GM23248 (cell line): Measurements from ENCODE around the gene NCEH1. TPM values are rescaled to one million over a fixed set of nuclear protein-coding genes. Genes with fewer than 3 reads are reported as not detected.

Experiments
- DNase-seq: peaks from one replicate; pipeline ENCODE4 v3.0.0-alpha.2; 2015
- H2AFZ ChIP-seq: fragments of 200-600 bp; sonication (generic); 2 replicates; pipeline ENCODE4 v1.6.1; 2016; ENCODE audit warnings: antibody characterized with exemption
- H3F3A ChIP-seq: fragments of 200-600 bp; sonication (generic); 2 replicates; pipeline ENCODE4 v1.6.1; 2016; ENCODE audit warnings: mild to moderate bottlenecking, antibody characterized with exemption, mixed run types; ENCODE audit not compliant: insufficient read depth
- H3K27ac ChIP-seq: fragments of 200-600 bp; sonication (generic); 2 replicates; pipeline ENCODE4 v1.5.1; 2016; ENCODE audit warnings: mild to moderate bottlenecking
- H3K27me3 ChIP-seq: fragments of 200-600 bp; sonication (generic); replicated peaks from 2 replicates; pipeline ENCODE4 v1.6.1; 2016; ENCODE audit warnings: mild to moderate bottlenecking; ENCODE audit not compliant: insufficient read depth
- H3K36me3 ChIP-seq: fragments of 200-600 bp; sonication (generic); 2 replicates; pipeline ENCODE4 v1.6.1; 2016; ENCODE audit warnings: low read depth, mild to moderate bottlenecking
- H3K4me1 ChIP-seq: fragments of 200-600 bp; sonication (generic); 2 replicates; pipeline ENCODE4 v1.6.1; 2016; ENCODE audit warnings: mild to moderate bottlenecking; ENCODE audit not compliant: insufficient read depth
- H3K4me2 ChIP-seq: fragments of 200-600 bp; sonication (generic); one replicate; pipeline ENCODE4 v1.6.1; 2016; ENCODE audit warnings: mild to moderate bottlenecking; ENCODE audit not compliant: unreplicated experiment
- H3K4me3 ChIP-seq: fragments of 200-600 bp; sonication (generic); 2 replicates; pipeline ENCODE4 v1.5.1; 2016; ENCODE audit warnings: mild to moderate bottlenecking
- H3K79me2 ChIP-seq: fragments of 200-600 bp; sonication (generic); 2 replicates; pipeline ENCODE4 v1.6.1; 2016; ENCODE audit warnings: mild to moderate bottlenecking; ENCODE audit not compliant: insufficient read depth
- H3K9ac ChIP-seq: fragments of 200-600 bp; sonication (generic); 2 replicates; pipeline ENCODE4 v1.6.1; 2016; ENCODE audit warnings: mild to moderate bottlenecking
- H3K9me2 ChIP-seq: fragments of 200-600 bp; sonication (generic); 2 replicates; pipeline ENCODE4 v1.6.1; 2016; ENCODE audit warnings: mixed run types, mild to moderate bottlenecking, moderate library complexity; ENCODE audit not compliant: insufficient read depth
- H3K9me3 ChIP-seq: fragments of 200-600 bp; sonication (generic); one replicate; pipeline ENCODE4 v1.6.1; 2017; ENCODE audit warnings: low read depth
- H4K20me1 ChIP-seq: fragments of 200-600 bp; sonication (generic); 2 replicates; pipeline ENCODE4 v1.6.0; 2016; ENCODE audit not compliant: insufficient read depth
- EZH2 ChIP-seq: fragments of 200-600 bp; sonication (generic); IDR thresholded peaks from 2 replicates; pipeline ENCODE4 v1.6.1; 2018; ENCODE audit warnings: antibody characterized with exemption, mild to moderate bottlenecking; ENCODE audit not compliant: insufficient read depth, poor library complexity, severe bottlenecking
- EZH2phosphoT487 ChIP-seq: fragments of 200-600 bp; sonication (generic); IDR thresholded peaks from 2 replicates; pipeline ENCODE4 v1.6.1; 2018; ENCODE audit warnings: antibody characterized with exemption, moderate library complexity, mild to moderate bottlenecking, low read depth; ENCODE audit not compliant: insufficient read depth
- WGBS, 2 experiments: methylation state at CpG; one replicate each; pipeline ENCODE4 v1.1.6; 2015 to 2017; ENCODE audit warnings: low lambda C conversion rate in 2 of 2, low coverage in 1 of 2; ENCODE audit errors: missing lambda C conversion rate in 2 of 2; 5-methylcytosine and 5-hydroxymethylcytosine counted together
- in situ Hi-C: fragments of 300-500 bp; cut with MboI; formaldehyde crosslinking; loops from 2 replicates; pipeline ENCODE4 v1.15.0; 2020
- polyA plus RNA-seq: library from polyadenylated mRNA; unstranded; fragments of >200 nt; fragmentation: Nextera tagmentation; extraction: Ambion mirVana; gene quantifications from 2 replicates; pipeline ENCODE4 v1.2.1, GENCODE V29; 2016
- total RNA-seq: library from RNA; depleted of rRNA; stranded (reverse); fragments of >200 nt; shearing (Covaris generic); gene quantifications from 2 replicates; pipeline ENCODE4 v1.2.3, GENCODE V29; 2014

Gene NCEH1
- total and polyA plus RNA-seq, 2 experiments from 2014 or later, result 16.5 to 19.5 TPM

DNA sequence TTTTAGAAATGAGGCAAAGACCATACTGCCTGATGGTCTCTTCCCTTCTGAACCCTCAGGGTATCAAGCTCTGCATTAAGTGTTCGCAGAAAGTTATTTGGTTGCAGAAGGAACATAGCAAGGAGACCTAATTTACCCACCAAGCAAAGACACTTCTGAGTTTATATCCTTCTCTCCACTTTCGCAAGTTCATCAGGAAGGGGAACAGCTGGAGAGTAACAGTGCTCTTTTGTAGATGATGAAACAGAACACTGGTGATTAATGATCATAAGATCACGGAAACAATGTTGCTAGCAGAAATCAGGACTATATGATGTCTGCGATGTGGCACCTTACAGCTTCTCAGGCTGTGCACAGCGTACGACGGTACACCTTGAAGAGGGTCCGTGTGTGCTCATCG, 62.1 kb downstream of the NCEH1 start:
- Histone ChIP-seq H2AFZ (no peak overlapping the region), H3K27me3 (no peaks in the 10 kb centered on the region), H3K4me1 (peaks cover 16% of the 10 kb centered on the region), H3K36me3 (0 out of 2 replicates have a peak, but pooled peaks cover 3% of the 10 kb centered on the region), H3K4me3 (no peak overlapping the region), H3K79me2 (peaks cover 27% of the 10 kb centered on the region), H3K9me3 (no peaks in the 10 kb centered on the region), H3K9me2 (no peaks in the 10 kb centered on the region), H3F3A (no peaks in the 10 kb centered on the region), H3K9ac (no peak overlapping the region), H3K27ac (no peak overlapping the region), H4K20me1 (no peaks in the 10 kb centered on the region), H3K4me2 (no peak overlapping the region)
- in situ Hi-C loops, result no loop called here
- DNase-seq, result peak; percentile 60
- TF ChIP-seq EZH2, result no peak
- no peak for TF ChIP-seq EZH2phosphoT487
- WGBS, 2 experiments, result 73 to 76% methylated on average over 9 of the region's 9 CpGs

DNA sequence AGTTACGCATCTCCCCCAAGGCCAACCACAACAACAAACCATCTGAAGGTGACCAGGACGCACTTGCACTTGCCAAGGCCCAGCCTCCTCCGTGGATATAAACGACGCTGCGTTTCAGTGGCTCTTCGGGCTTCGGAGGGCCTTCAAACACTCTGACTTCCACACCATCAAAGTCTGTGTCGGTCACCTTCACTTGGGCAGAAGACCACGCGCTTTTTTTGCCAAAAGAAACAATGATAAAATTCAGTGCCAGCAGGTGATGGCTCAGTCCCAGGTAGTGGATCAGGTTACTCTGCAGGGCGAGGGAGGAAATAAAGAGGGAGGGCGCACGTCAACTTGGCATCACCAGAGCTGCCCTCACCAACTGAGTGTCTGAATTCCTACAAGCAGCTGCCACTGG, 63.0 kb downstream of the NCEH1 start:
- TF ChIP-seq EZH2phosphoT487 (no peak), EZH2 (no peak)
- no peaks in the 10 kb centered on the region for H4K20me1 ChIP-seq
- in situ Hi-C loops, result no loop called here
- H3K27ac ChIP-seq, result no peak overlapping the region
- peaks cover 27% of the 10 kb centered on the region for H3K79me2 ChIP-seq
- no peaks in the 10 kb centered on the region for H3K27me3 ChIP-seq
- H3K9me2 ChIP-seq, result no peaks in the 10 kb centered on the region
- 89 to 90% methylated on average over 14 of the region's 14 CpGs for WGBS, 2 experiments
- H3K9ac ChIP-seq, result no peak overlapping the region
- peaks cover 16% of the 10 kb centered on the region for H3K4me1 ChIP-seq
- peaks cover 4% of the 10 kb centered on the region; the same call in 1 of the 2 replicates for H3K36me3 ChIP-seq
- DNase-seq, result no peak
- no peaks in the 10 kb centered on the region for H3F3A ChIP-seq
- H3K4me2 ChIP-seq, result no peak overlapping the region
- no peak overlapping the region for H3K4me3 ChIP-seq
- no peaks in the 10 kb centered on the region for H3K9me3 ChIP-seq
- no peak overlapping the region for H2AFZ ChIP-seq

DNA sequence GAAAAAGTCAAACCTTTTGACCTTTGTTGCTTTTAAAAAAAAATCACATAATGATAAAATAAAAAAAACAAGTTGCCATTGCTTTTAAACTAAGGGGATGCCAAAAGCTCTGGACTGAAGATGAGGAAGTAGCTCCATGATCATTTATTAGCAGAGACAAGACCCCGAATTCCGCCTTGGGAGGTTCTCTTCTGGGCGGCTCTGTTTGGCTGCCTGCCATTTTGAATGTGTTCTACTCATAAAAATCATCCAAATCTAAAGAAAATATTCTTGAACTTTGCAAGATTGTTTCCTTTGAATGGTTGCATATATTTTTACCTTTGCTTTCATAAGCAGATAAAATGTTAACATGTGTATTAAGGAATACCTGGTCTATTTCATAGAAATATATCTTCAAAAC, 63.8 kb downstream of the NCEH1 start:
- in situ Hi-C loops, result no loop called here
- Histone ChIP-seq H3F3A (no peaks in the 10 kb centered on the region), H2AFZ (no peak overlapping the region), H3K9me2 (no peaks in the 10 kb centered on the region), H3K4me2 (no peak overlapping the region), H3K27me3 (no peaks in the 10 kb centered on the region), H3K9ac (no peak overlapping the region), H3K9me3 (no peaks in the 10 kb centered on the region), H3K4me1 (peaks cover 16% of the 10 kb centered on the region), H3K36me3 (peaks cover 8% of the 10 kb centered on the region; the same call in 1 of the 2 replicates), H3K4me3 (no peak overlapping the region), H3K27ac (no peak overlapping the region), H3K79me2 (peaks cover 21% of the 10 kb centered on the region), H4K20me1 (no peaks in the 10 kb centered on the region)
- no peak for DNase-seq
- 68 to 71% methylated on average over 3 of the region's 3 CpGs for WGBS, 2 experiments
- TF ChIP-seq EZH2phosphoT487 (no peak), EZH2 (no peak)

DNA sequence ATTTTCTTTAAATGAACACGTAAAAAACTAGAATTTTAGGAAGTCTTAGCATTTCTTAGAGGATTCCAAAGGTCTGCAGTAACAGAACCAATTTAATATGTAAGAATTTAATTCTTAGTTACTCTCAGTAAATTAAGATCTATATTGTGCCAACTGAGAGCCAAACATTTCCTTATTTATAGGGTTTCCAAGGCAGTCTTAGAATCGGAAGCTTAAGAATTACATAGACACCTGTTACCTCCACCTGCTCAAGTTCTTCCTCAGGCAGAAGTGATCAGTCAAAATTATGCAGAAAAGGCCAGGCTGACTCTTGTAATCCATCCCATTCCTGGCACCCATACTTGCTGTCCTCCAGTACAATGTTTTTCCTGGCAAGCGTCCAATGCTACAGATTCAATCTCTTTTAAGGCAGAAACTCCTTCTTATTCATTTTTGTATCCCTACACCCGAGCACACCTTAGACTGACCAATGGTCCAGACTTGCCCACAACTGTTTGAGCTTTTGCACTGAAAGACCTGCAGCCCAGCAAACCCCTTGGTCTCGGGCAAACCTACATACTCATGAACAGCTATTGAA, 64.3 kb downstream of the NCEH1 start:
- Histone ChIP-seq H3F3A (no peaks in the 10 kb centered on the region), H3K27me3 (no peaks in the 10 kb centered on the region), H3K9me3 (no peaks in the 10 kb centered on the region), H3K9me2 (no peaks in the 10 kb centered on the region), H3K4me2 (no peak overlapping the region), H4K20me1 (no peaks in the 10 kb centered on the region), H3K36me3 (peaks cover 8% of the 10 kb centered on the region; the same call in 1 of the 2 replicates), H3K27ac (no peak overlapping the region), H3K4me3 (no peak overlapping the region), H3K9ac (no peak overlapping the region), H2AFZ (no peak overlapping the region), H3K79me2 (peaks cover 19% of the 10 kb centered on the region), H3K4me1 (peaks cover 16% of the 10 kb centered on the region)
- 81 to 83% methylated on average over 5 of the region's 5 CpGs for WGBS, 2 experiments
- TF ChIP-seq EZH2phosphoT487 (no peak), EZH2 (no peak)
- DNase-seq, result peak; percentile 59
- in situ Hi-C loops, result no loop called here
